MM.1S (cell line): ENCODE measurements around the gene ZDHHC1.

Source experiments
- DNase-seq: peaks from one replicate; pipeline ENCODE4 v3.0.0-alpha.2; 2015
- H2AFZ ChIP-seq: fragments of 300-600 bp; sonication (generic); 2 replicates; pipeline ENCODE4 v1.6.0; 2016; ENCODE audit warnings: antibody characterized with exemption, low read length
- H3F3A ChIP-seq: fragments of 300-600 bp; sonication (generic); 2 replicates; pipeline ENCODE4 v1.6.1; 2016; ENCODE audit warnings: mild to moderate bottlenecking, antibody characterized with exemption, low read length, moderate library complexity, mixed read lengths; ENCODE audit not compliant: insufficient read depth
- H3K27ac ChIP-seq: fragments of 300-600 bp; sonication (generic); 2 replicates; pipeline ENCODE4 v1.5.1; 2016; ENCODE audit warnings: mild to moderate bottlenecking, low read length
- H3K27me3 ChIP-seq: fragments of 300-600 bp; sonication (generic); replicated peaks from 2 replicates; pipeline ENCODE4 v1.6.0; 2016; ENCODE audit warnings: low read length; ENCODE audit not compliant: insufficient read depth
- H3K36me3 ChIP-seq: fragments of 300-600 bp; sonication (generic); replicated peaks from 2 replicates; pipeline ENCODE4 v1.6.1; 2016; ENCODE audit warnings: mild to moderate bottlenecking, low read length, mixed read lengths; ENCODE audit not compliant: insufficient read depth
- H3K4me1 ChIP-seq: fragments of 300-600 bp; sonication (generic); 2 replicates; pipeline ENCODE4 v1.6.1; 2016; ENCODE audit warnings: low read length, mixed read lengths
- H3K4me2 ChIP-seq: fragments of 300-600 bp; sonication (generic); 2 replicates; pipeline ENCODE4 v1.6.0; 2016; ENCODE audit warnings: low read depth, low read length
- H3K4me3 ChIP-seq: fragments of 300-600 bp; sonication (generic); 2 replicates; pipeline ENCODE4 v1.5.1; 2016; ENCODE audit warnings: low read length, mixed read lengths
- H3K79me2 ChIP-seq: fragments of 300-600 bp; sonication (generic); 2 replicates; pipeline ENCODE4 v1.6.1; 2016; ENCODE audit warnings: mixed run types, low read length, mixed read lengths
- H3K9ac ChIP-seq: fragments of 300-600 bp; sonication (generic); 2 replicates; pipeline ENCODE4 v1.6.1; 2016; ENCODE audit warnings: low read length, mixed read lengths
- H3K9me2 ChIP-seq: fragments of 300-600 bp; sonication (generic); replicated peaks from 2 replicates; pipeline ENCODE4 v1.6.1; 2016; ENCODE audit warnings: mild to moderate bottlenecking, low read length, mixed read lengths; ENCODE audit not compliant: insufficient read depth
- H3K9me3 ChIP-seq: fragments of 300-600 bp; sonication (generic); replicated peaks from 2 replicates; pipeline ENCODE4 v1.6.1; 2016; ENCODE audit warnings: mild to moderate bottlenecking, low read length, mixed read lengths; ENCODE audit not compliant: insufficient read depth
- H4K20me1 ChIP-seq: fragments of 300-600 bp; sonication (generic); 2 replicates; pipeline ENCODE4 v1.6.1; 2016; ENCODE audit warnings: mild to moderate bottlenecking, low read length, moderate library complexity, mixed read lengths; ENCODE audit not compliant: insufficient read depth
- CTCF ChIP-seq: fragments of 300-600 bp; sonication (generic); IDR thresholded peaks from 2 replicates; pipeline ENCODE4 v1.5.1; 2016; ENCODE audit warnings: antibody characterized with exemption, low read length, mixed read lengths
- EZH2 ChIP-seq: fragments of 300-600 bp; sonication (generic); optimal IDR thresholded peaks from 2 replicates; pipeline ENCODE3; 2017; ENCODE audit warnings: low read depth, mild to moderate bottlenecking, antibody characterized with exemption, low read length, mixed read lengths
- EZH2phosphoT487 ChIP-seq: fragments of 300-600 bp; sonication (generic); IDR thresholded peaks from 2 replicates; pipeline ENCODE4 v1.6.1; 2018; ENCODE audit warnings: antibody characterized with exemption, low read length

ZDHHC1 gene

GRCh38 chr16:67459066-67459860, 43.0 kb upstream of the ZDHHC1 start:
- Histone ChIP-seq H3K9me2 (no peaks in the 10 kb centered on the region), H3K36me3 (no peaks in the 10 kb centered on the region), H3K4me3 (no peak overlapping the region), H2AFZ (no peak overlapping the region), H3K79me2 (peaks cover 73% of the 10 kb centered on the region), H4K20me1 (no peaks in the 10 kb centered on the region), H3K4me2 (no peak overlapping the region), H3F3A (no peaks in the 10 kb centered on the region; the same call in 1 of the 2 replicates), H3K27me3 (no peaks in the 10 kb centered on the region), H3K27ac (no peak overlapping the region), H3K9ac (no peak overlapping the region), H3K4me1 (no peaks in the 10 kb centered on the region), H3K9me3 (no peaks in the 10 kb centered on the region)
- no peak for DNase-seq
- TF ChIP-seq EZH2phosphoT487 (no peak), CTCF (no peak), EZH2 (no peak)

GRCh38 chr16:67458121-67458641, 41.9 kb upstream of the ZDHHC1 start:
- Histone ChIP-seq H3F3A (no peaks in the 10 kb centered on the region; the same call in 1 of the 2 replicates), H3K79me2 (peaks cover 63% of the 10 kb centered on the region), H3K9me3 (no peaks in the 10 kb centered on the region), H3K36me3 (no peaks in the 10 kb centered on the region), H3K4me2 (no peak overlapping the region), H3K27ac (no peak overlapping the region), H4K20me1 (no peaks in the 10 kb centered on the region), H3K27me3 (no peaks in the 10 kb centered on the region), H3K9ac (no peak overlapping the region), H3K9me2 (no peaks in the 10 kb centered on the region), H3K4me3 (no peak overlapping the region), H3K4me1 (no peaks in the 10 kb centered on the region), H2AFZ (no peak overlapping the region)
- TF ChIP-seq EZH2phosphoT487 = no peak
- TF ChIP-seq EZH2 = no peak
- TF ChIP-seq CTCF = no peak
- no peak for DNase-seq

- Histone ChIP-seq H3K9ac (no peak overlapping the region), H3K4me2 (no peak overlapping the region), H3K36me3 (no peaks in the 10 kb centered on the region), H3K79me2 (peaks cover 57% of the 10 kb centered on the region), H3K9me3 (no peaks in the 10 kb centered on the region), H3K4me1 (no peaks in the 10 kb centered on the region), H3F3A (no peaks in the 10 kb centered on the region; the same call in 1 of the 2 replicates), H3K27me3 (no peaks in the 10 kb centered on the region), H3K4me3 (no peak overlapping the region), H4K20me1 (no peaks in the 10 kb centered on the region), H2AFZ (no peak overlapping the region), H3K27ac (no peak overlapping the region), H3K9me2 (no peaks in the 10 kb centered on the region)
- no peak for DNase-seq
- TF ChIP-seq EZH2 (no peak), EZH2phosphoT487 (no peak), CTCF (no peak)
Observed at GRCh38 chr16:67457611-67458010, 41.3 kb upstream of the ZDHHC1 start.
